ENCODE results near the gene SPRY2.
"Not testable (repeated sequence)": the region's sequence is repeated elsewhere in the genome, so short reads cannot be mapped to it uniquely, and the experiment has no call there.

SPRY2 gene

DNA sequence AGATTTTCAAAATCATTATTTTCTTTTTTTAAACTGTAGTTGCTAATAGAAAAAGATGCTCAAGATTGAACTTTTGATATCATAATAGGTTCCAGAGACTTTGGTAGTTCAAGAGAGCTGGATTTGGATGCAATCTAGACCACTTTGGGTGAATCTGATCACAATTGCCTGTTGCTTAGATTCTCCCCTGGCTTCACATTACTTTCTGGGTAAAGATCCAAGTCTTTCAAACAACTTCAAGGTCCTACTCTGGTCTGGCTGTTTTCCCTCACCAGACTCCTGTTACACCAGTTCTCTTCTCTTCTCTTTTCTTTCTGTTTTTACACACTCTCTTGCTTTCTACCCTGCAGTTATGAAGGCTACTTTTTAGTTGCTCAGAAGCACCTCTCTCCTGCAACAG lies 7.4 kb upstream of the SPRY2 start:
- no peak for DNase-seq

DNA sequence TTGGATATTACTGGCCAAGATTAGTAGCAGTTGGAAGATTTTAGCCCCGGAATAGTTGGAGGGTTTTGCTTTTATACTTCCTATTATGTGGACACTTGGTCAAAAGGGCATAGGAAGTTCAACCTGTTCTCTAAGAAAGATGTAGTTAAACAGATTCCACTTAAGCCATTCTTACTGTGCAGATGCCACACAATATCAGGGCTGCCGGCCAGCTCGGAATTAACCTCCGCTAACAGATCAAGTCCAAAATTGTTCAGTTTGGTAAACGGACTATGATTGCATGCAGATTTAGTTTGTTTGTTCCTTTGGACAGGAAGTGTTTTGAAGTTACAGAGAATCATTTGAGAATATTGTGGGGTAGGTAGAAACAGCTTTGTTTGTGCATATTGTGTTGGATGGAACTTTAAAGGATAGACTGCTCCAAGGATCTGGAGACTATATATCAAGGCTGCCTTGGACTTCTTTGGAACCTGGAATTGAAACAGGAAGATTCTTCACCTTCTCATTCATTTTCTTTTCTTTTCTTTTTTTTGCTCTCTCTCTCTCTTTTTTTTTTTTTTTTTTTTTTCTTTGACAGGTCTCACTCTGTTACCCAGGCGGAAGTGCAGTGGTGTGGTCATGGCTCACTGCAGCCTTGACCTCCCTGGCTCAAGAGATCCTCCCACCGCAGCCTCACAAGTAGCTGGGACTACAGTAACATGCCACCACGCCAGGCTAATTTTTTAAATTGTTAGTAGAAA lies 5.0 kb upstream of the SPRY2 start:
- DNase-seq, result no peak

DNA sequence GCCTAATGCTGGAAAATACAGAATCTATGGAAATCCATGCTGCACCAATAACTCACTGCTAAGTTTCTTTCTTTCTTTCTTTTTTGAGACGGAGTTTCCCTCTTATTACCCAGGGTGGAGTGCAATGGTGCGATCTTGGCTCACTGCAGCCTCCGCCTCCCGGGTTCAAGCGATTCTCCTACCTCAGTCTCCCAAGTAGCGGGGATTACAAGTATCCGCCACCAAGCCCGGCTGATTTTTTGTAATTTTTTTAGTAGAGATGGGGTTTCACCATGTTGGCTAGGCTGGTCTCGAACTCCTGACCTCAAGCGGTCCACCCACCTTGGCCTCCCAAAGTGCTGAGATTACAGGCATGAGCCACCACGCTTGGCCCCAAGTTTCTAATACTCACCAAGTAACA lies 3.1 kb upstream of the SPRY2 start:
- not testable (repeated sequence) for DNase-seq

DNA sequence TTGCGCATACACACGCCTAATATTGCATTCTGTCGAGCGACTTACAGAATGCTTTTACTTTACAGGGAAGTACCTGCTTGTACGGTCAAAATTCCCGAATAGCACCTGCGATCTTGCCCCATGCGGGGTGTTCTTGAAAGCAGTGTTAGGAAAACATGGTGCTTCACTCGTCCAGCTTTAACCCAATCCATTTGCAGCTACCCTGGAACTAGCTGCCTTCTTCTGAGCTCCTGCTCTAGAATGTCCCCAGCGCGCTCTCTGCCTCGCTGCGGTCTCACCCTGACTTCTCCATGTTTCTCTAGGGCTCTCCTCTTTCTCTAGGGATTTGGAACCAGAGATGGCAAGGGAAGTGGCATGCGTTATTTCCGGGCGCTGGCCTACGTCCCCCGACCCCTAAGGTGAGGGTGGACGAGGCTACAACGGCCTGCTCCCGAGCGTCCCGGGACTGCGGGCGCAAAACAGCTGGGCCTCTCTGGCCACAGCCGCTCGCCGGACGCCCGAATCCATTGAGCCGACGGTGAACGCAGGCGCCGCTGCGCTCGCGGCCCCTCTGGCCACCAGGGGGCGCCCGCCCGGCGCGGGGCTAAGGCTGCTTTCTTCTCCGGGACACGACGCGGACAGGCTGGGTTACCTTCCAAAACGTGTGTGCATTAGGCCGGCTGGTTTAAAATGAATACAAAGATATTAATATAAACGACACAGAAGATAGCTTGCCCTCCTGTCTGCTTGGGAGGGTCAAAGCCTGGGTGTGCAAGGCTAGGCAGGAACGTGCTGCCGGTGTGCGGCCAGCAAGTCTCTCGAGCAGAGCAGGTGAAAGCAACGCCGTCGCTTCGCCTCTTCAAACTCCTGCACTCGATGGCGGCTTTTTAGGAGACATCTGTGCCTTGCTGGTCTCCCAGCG lies 1.8 kb upstream of the SPRY2 start:
- no peak for DNase-seq

DNA sequence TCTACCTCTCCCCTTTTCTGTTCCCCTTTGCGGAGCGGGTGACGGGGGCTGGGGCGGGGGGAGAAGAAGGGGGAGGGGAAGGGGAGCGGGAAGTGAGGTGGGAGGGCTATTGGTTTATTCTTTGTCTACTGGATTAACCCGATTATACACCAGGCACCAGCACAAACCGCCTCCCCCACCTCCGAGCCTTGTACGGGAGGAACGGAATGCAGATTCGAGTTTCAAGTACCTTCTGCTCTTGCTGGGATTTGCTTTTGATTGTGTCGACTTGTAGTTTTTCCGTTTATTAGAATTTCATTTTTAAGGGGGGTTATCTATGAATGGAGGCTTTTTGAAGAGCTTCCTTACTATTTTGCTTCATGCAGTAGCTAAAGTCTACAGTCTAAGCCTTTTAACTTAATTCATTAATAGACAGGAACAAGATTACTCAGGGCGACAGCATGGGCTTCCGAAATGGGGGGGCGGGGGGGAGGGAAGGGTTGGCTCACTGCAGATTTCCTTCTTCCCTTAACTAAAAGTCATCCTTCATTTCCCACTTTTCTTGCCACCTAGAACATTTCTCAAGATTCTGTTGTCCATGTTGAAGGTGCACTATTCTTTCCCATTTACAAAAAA lies 937 bp upstream of the SPRY2 start:
- DNase-seq, result peak; percentile 46

DNA sequence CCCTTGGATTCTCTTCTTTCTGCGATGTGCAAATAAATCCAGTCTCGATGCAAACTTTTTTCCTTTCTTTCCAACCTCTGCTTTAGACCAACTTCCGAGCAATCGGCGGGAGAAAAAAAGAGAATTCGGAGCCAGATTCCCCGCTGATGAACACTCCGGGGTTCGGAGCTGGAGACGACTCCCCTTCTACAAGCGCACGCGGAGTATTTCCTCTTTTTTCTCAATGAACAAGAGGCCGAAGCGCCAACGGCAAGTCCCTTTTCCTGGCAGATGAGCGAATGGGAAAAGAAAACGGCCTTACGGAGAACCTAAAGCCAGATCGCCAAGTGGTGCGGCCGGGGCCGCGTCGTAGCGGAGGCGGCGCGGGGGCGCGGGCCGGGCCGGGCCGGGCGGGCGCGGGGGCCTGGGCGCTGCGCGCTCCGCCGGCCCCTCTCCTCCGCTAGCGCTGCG lies 250 bp downstream of the SPRY2 start:
- DNase-seq, result no peak

DNA sequence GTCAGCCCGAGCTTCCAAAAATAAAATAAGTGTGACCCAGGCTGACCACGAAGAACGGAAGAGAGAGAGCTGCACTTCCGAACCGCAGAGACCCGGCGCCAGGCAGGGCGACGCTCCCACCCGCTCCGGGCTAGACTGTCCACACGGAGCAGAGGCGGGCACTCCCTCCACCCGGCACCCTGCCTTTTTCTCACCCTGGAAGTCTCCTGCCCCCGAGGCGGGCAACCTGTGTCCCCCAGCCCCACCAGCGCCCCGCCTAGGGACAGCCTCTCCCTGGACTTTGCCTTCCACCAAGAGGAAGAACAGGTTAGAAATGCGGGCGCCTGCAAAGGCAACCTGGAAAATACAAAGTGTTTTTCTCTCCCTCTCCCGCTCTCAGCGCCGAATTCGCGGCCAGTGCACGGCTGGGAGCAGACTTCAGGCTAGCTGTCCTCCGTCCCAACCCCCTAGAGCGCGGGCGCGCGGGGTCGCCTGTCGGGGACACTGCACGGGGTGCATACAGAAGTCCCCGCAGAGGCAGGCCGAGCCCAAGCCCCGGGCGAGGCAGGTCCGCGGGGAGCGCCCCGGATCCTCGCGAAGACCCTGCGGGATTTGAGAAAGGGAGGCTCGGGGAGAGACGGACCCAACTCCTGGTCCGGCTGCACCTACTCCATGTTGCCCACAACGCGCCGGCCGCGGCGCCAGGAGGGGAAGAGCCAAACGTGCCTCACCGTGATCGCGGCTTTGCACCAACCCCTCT lies 845 bp downstream of the SPRY2 start:
- DNase-seq, result peak; percentile 5

DNA sequence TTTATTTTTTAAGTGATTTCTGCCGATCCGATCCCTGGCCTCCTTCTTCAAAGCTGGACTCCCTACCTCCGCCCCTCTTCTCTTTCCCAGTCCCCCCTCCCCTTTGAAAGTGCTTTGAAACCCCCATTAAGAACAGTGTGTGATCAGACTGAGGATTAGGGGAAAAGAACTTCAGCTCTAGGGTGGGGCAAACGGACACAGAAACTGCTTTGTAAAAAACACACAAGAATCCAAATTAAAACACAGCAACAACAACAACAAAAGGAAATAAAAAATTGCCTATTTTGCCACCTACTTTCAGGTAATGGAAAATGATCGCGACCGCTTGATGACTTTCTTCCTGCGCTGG lies 1.4 kb downstream of the SPRY2 start:
- no peak for DNase-seq

DNA sequence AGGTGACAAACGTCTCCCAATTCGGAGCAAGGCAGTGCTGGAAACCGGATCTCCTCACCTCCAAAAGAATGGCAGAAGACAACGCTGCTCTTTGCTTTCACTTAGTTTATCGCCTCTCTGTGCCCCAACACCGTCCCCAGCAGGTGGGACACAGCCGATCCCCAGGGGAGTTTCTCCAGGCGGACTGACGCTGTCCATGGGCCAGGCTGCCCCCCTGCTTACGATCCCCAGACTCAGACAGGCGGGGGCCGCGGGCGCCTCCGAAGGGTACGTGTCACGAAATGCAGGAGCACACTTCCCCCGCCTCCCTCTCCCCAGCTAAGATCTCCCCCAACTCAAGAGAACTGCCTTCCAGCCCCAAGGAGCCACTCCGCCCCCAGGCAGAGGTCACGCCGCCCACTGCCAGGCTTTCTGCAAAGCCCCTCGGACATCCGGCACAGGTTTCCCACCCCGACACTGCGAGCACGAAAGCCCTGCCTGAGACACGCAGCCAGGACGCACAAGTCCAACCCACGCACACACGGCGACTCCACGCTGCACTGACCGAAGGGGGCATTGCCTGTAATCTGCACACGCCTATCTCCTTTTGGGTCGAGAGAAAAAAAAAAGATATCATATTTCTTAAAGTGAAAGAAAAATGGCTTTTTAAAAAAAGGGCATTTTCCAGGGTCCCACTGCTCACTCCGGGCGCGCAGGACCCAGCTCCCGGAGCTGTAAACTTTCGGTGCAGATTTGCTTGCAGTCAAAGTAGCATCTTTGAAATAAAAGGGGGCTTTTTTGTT lies 2.0 kb downstream of the SPRY2 start:
- DNase-seq, result peak; percentile 3

DNA sequence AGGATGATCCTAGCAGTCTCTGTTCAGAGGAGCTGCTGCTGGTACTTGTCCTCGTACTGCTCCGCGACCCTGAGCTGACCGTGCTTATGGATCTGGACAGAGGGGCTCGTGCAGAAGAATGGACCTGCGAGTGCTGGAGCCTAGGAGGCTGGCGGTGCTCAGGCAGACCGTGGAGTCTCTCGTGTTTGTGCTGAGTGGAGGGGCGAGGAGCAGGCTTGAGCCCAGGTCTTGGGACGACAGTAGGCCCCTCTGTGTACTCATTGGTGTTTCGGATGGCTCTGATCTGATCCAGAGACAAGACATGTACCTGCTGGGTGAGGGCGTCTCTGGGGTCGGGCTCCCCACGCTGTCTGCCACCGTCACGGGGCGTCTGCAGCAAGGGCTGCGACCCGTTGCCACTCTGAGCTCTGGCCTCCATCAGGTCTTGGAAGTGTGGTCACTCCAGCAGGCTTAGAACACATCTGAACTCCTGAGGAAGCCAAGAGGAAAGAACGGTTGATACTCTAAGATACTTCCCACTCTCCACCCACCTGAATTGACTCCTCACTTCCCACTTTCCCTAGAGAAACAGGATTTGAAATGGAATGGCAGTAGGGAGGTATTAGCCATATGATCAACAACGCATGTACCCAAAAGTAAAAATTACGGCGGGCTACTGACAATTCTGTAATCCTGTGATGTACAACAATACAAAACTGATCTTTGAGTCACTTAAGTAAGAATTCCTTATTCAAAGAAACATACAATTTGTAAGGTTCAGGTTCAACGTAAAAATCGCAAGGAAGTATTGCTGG lies 3.4 kb downstream of the SPRY2 start:
- no peak for DNase-seq

DNA sequence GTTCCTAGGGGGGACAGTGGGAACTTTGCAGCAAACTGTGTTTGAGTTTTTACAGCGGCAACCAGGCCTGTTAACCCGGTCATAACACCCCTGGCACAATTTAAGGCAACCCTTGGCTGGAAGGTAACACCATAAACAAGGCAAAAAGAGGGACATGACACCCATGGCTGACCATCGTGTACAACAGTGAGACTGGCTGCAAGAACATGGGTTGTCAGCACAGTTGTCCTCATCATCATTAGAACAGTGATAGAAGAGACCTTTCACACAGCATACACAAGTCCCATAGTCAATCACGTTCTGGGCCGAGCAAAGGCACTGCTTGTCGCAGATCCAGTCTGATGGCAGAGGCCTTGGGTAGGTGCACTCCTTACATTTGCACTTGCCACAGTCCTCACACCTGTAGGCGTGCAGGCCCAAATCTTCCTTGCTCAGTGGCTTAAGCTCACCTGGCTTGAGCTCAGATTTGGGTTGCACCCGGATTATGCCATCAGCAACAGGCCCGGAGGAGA lies 4.1 kb downstream of the SPRY2 start:
- DNase-seq, result no peak

DNA sequence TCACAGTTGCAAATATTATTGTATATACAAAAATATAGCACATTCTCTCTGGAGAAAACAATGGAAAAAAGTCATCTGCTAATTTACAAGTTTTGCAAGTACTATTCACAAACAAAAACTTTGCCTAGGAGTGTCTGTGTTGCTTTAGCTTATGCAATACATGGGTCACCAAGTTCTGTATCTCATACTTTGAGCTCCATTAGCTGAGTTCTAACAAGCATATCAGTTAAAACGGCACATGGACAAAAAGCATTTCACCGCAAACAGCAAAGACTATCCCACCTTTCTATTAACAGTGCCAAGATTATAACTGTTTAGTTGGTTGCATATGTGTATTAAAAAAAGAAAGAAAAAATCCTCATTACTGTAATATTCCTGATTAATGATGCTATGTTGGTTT lies 4.6 kb downstream of the SPRY2 start:
- no peak for DNase-seq

DNA sequence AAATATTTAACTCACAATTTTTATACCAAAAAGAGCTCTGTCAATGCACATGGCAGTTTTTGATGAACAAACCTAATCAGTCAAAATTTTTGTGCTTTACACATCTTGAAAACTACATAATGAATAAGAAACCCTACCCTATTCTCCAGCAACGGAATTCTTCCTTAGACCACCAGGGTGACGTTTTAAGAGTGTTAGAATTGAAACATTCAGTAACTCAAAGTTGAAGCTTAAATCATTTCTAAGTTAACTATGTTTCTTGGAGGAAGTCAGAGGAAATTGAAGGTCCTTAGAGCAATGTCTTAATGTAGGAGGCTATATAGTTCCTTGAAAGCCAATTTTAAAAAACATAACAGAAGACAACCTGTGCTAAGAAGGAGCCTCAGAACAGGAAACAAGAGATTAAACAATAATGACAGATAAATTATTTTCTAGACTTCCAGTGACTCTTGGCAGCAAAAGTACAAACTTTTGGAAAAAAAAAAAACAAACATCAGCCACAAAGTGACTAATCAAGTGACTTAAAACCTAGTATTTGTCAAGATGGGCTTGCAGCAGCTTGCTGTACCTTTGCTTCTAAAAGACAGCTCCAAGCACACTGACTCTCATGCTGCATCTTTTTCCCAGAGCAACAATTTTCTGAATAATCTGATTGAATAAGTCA lies 6.2 kb downstream of the SPRY2 start:
- no peak for DNase-seq

DNA sequence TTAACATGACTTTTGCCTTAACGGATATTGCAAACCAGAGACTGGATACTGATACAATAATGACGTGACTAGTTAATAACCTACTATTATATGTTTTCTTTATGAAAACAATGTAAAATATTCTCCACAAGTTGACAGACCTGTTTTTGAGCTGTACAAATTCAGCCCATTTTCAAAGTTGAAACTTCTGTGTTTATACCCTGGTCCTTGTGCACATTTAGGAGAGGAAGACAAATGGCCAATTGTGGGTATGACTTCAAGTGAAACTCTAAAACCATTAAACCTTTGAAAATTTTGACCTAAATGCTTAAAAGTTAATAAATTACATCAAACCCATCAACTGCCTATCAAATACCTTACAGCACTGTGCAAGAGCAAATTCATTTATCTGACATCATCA lies 8.9 kb downstream of the SPRY2 start:
- DNase-seq, result no peak

DNA sequence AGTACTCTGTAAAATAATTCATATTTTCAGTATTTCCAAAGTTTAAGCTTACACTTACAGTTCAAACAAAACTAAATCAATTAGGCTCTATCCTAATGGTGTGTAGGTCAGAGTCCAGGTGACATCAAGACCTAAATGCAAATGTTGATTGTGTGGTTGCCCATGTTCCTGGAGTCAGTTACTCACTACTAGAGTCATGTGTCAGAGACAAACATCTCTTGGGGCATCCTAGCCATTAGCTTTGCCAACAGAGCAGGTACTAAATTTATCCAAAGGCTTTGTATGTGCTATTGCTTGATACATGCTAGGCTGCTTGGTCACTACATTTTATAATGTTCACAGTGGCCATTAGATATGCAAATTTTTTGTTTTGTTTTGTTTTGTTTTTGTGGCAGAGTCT lies 11.7 kb downstream of the SPRY2 start:
- no peak for DNase-seq

DNA sequence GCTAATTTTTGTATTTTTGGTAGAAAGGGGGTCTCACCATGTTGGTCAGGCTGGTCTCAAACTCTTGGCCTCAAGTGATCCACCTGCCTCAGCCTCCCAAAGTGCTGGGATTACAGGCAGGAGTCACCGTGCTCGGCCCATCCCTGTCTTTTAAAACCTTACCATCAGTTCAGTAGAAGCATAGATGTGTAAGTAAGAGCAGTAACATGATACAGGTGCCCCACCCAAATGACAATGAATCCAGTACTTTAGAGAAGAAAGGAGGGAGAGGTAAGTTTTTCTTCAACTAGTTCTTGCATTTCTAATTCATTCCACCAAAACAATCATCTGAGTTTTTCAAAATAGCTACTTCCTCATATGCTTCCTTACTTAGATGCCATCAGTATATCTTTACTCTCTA lies 21.9 kb downstream of the SPRY2 start:
- no peak for DNase-seq

DNA sequence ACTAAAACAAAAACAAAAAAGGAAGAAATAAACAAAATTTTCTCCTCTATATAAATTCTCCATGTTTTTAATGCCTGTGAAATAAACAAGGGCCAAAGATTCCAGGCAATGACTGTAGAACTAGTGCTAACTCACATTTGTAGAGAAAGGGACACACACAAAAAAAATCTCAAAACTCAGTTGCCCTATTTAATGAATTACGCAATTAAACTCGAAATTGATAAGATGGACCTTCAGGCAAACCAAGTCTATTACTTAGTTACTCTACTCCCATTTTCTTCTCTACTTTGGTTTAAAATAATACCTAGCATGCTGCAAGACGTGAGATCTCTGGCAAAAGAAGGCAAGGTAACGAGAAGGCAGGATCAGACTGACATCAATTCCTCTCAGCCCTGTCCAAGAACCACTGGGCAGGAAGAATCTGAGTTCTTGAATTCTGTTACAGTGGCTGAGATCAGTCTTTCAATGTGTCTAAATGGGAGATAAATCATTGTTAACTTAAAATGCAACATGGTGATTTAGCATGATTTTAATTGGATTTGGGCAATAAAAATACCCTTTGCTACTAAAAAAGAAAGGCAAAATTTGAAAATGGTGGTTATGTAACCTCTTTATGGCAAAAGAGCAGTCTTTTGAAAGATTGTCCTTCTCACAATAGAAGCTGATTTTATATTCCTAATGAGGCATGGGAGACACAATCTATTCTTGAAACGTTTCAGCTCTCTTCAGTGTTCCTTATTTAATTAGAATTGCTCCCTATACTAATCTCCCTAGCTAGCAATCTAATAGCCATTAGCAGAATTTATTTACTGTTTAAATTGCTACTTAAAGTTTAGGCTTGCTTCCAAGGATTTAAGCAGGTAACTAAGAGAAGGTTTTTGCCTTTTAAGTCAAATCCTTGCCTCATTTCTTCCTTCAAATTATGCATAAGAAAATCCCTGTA lies 25.9 kb downstream of the SPRY2 start:
- no peak for DNase-seq

DNA sequence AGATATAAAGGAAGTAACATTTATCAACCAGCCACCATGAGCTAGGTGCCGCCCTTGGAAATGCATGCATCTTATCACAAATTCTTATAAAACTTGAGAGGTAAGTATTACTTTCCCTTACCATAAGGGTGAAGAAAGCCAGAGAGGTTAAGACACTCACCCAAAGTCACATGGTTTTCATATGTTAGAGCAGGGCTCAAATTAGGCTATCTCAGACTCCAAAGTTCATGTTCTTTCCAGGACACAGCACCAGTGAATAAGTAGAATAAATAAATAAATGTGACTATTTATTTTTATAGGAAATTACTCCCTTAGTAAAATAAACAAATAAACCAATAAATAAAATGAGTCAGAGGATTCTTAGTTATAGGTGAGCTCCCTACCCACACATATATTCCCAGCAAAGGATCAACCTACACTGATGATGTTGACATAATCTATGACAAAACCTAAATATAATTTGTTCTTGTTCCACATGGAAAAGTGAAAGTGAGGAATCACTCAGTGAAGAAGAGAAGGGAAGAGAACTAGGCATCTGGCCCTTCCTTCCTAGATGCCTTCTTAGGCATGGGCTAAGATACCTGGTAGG lies 27.2 kb downstream of the SPRY2 start:
- no peak for DNase-seq

DNA sequence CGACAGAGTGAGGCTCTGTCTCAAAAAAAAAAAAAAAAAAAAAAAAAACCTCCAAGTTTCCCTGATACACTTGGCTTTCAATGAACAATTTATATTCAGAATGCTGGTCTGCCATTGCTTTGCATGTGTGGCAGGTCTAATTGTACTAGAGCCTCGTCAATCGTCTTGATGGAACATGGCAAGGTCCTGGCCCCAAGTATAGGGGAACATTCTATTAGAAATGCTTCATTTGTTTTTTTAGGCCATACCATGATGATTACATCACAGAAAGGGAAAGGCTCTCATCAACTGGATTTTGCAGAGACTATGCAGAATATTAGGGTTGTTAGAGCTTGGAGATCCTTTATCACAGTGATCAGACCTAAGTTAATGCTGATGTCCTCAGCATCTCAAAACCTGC lies 28.0 kb downstream of the SPRY2 start:
- DNase-seq, result no peak
